ENCODE measurements around the gene ING4.
A peak's percentile ranks its signal among the peaks of the same experiment; 100 is the strongest.

The ING4 gene

DNA sequence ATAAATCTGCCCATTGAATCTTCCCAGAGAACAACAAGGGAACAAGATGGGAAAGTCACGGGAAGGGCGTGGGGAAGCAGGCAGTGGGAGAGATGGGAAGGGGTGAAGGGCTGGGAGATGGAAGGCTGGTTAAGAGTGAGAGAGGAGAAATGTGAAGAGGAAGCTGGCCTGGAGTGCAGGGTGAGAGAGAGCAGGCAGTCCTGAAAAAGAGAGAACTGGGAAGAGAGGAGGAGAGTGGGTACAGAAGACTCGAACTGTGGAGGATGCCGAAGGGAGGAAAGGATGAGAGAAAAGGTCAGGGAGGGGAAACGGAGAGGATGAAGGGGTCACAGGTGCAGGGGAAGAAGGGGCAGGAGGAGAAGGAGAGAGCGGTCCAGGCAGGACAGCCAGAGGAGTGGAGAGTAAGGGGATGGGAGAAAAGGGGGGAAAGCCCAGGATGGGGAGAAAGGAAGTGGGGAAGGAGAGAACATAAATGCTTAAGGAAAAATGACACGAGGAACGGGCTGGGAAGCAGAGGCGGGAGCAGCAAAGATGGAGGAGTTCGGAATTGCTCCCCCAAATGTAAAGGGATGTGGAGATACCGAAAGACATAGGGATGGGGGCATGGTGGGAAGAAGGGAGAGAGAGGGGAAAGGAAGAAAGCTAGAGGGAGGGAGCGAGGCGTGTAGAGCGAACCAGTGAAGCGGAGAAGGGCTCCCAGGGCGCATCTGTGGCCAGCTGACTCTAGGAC is 36.5 kb upstream of the ING4 start:
- no peak overlapping the region for H3K27ac ChIP-seq
- TF ChIP-seq, protein P1, sequence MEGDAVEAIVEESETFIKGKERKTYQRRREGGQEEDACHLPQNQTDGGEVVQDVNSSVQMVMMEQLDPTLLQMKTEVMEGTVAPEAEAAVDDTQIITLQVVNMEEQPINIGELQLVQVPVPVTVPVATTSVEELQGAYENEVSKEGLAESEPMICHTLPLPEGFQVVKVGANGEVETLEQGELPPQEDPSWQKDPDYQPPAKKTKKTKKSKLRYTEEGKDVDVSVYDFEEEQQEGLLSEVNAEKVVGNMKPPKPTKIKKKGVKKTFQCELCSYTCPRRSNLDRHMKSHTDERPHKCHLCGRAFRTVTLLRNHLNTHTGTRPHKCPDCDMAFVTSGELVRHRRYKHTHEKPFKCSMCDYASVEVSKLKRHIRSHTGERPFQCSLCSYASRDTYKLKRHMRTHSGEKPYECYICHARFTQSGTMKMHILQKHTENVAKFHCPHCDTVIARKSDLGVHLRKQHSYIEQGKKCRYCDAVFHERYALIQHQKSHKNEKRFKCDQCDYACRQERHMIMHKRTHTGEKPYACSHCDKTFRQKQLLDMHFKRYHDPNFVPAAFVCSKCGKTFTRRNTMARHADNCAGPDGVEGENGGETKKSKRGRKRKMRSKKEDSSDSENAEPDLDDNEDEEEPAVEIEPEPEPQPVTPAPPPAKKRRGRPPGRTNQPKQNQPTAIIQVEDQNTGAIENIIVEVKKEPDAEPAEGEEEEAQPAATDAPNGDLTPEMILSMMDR (conservative IDR thresholded peaks at IDR 0.05): no peak
- TF ChIP-seq ZFX (IDR thresholded peaks at IDR 0.05): no peak

DNA sequence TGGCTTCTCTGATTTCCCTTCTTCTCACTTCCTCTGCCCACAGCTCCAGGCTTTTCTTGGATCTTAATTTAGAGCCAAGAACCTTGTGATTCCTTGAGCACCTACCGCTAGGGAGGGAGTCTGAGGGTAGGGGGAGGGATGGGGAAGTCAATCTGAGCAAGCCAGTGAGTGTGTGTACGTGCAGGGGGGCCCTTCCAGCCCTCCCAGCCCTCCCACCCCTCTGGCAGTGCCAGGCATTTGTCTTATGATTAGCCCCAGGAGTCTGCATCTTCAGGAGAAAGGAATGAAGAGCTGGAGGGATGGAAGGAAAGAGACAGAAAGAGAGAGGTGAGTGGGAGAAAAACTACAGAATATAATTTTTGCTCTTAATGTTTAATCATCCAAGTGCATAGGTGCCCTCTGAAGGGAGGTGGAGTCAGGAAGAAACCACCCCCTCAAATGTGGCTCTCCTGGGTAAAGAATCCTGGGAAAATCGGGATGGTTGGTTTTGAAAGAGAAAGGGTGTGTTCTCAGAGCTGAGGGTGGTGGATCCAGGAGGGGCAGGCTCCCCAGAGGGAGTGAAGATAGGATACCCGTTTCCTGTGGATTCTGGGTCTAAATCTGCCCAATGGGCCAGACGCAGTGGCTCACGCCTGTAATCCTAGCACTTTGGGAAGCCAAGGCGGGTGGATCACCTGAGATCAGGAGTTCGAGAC is 35.6 kb upstream of the ING4 start:
- TF ChIP-seq, protein P1 (conservative IDR thresholded peaks at IDR 0.05): no peak
- TF ChIP-seq ZFX (IDR thresholded peaks at IDR 0.05): no peak
- H3K27ac ChIP-seq: no peak overlapping the region

DNA sequence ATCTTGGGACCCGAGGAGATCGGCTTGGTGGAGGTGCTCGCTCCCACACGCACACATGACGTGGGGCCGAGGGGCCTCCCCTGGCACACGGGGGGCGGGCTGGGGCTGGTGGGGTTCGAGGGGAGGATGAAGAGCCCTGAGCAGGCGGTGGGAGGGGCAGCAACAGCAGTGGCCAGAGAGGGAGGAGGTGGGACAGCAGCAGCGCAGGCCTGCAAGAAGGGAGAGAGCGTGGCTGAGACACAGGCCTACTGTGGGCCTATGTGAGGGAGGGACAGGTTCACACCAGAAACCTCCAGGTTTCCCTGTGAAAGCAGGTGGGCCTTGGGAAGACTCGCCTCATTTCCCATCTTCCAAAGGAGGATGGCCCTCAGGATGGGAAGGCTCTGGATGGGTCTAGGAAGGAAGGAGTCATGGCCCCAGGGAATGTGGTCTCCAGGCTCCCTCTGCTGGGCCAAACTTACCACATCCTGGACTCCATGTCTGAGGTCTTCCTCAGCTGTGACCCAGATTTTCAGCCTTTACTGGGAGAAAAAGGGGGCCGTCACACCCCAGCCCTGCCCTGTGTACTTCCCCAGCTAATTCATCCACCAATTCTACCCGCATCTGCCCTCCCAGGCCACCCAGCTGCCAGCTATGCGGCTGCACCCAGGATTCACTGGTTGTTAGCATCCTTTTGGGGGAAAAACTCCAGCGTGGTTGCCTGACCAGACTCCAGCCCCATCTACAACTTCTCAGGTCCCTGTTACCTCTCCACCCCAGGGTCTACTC is 34.8 kb upstream of the ING4 start:
- TF ChIP-seq, protein P1 (conservative IDR thresholded peaks at IDR 0.05): peak; percentile 65
- no peak for TF ChIP-seq ZFX (IDR thresholded peaks at IDR 0.05)

DNA sequence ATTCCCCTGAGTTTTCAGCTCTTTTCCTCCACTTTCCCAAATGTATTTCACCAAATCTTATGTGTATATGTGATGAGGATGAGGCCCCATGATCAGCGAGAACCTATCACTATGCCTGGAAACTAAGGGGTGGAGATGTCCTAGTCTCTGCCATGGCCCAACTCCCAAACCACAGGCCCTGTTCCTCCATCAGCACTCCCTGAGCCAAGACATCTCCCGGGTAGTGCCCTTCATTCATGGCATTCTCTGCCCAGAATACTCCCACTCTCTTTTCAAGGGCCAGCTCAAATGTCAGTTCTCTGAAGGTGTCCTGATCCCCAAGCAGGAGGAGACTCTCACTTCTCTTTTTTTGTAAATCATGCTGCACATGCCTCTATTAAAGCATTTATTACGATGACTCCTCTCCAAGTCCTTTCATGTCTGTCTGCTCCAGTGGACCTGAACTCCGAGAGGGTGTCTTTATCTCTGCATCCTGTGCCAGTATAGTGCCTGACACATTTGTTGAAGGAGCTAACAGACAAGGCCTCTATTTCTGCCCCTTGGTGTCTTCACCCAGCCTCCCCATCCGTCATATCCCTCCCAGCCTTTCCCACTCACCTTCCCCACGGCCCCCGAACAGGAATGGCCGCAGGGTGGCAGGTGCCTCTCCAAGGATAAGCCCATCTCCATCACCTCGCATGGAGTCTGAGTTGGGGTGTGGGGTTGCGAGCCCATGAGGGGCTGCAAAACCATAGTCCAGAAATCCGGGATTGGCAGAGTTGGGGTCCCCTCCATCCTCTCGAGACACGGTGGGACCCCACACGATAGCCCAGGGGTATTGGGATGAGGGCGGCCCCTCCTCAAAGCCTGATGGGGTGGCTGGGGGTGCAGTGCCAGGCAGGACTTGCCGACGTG is 34.0 kb upstream of the ING4 start:
- TF ChIP-seq ZFX (IDR thresholded peaks at IDR 0.05): no peak
- TF ChIP-seq, protein P1 (conservative IDR thresholded peaks at IDR 0.05): no peak
- no peak overlapping the region for H3K27ac ChIP-seq

More for the DNA sequence above, 34.8 kb upstream of the ING4 start:
- H3K27ac ChIP-seq: no peak overlapping the region

DNA sequence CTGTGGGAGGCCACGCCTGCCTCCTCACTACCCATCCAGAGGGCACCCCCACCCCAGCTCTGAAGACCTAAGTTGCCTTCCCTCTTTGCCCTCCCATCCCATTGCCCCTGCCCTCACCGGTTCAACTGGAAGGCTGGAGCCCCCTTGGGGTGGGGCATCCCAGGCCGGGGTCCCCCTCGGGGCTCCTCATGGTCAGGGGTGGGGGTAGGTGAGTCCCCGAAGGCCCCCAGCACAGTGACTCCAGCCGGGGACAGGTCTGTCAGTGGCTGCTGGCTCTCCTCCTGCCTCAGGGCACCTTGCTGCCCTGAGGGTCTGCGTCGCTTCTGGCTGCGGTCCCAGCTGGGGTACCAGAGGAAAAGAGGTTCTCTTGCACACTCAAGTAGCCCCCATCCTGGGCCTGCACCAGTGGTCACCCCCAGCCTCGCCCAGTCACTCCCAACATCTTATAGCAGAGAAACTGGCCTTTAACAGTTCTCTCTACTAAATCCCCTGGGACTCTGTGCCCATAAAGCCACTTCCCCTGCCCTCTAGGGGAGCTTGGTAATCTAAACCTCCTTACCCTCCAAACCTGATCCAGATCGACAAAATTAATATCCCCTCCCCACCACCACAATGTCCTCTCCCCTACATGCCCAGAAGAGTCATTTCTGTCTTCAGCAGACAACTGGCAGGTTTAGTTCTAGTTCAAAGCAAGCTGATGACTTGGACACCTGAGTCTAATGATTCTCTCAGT is 32.6 kb upstream of the ING4 start:
- TF ChIP-seq, protein P1 (conservative IDR thresholded peaks at IDR 0.05): no peak
- TF ChIP-seq ZFX (IDR thresholded peaks at IDR 0.05): no peak
- no peak overlapping the region for H3K27ac ChIP-seq

DNA sequence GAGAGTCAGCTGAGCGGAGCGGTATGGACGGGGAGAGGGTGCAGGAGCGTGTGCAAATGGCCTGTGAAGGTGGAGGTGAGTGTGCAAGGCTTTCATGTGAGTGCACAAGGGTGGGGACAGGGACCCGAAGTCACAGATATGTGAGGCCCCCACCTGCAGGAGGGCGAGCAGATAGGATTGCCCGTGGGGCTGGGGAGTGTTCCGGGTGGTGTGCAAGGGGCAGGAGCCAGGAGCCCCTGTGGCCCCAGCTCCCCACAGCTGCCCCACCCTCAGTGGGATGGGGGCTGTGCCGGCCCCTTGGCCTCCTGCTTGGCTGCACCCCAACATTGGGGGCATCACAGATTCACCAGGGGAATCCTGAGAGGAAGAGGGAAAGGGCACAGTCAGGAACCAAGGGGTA is 31.8 kb upstream of the ING4 start:
- TF ChIP-seq ZFX (IDR thresholded peaks at IDR 0.05): no peak
- TF ChIP-seq, protein P1 (conservative IDR thresholded peaks at IDR 0.05): no peak
- H3K27ac ChIP-seq: no peak overlapping the region

All from C4-2B (cell line).